GM19468 (cell line): Measurements from ENCODE around the gene CHAF1A.
A peak's percentile ranks its signal among the peaks of the same experiment; 100 is the strongest.

Experiments used
- ATAC-seq: cut with Tn5 transposase; IDR thresholded peaks from one replicate; pipeline ENCODE4 v1.9.1; 2021; ENCODE audit warnings: mild to moderate bottlenecking, moderate library complexity, moderate number of reproducible peaks; ENCODE audit not compliant: unreplicated experiment; ENCODE audit errors: extremely low read depth

Gene CHAF1A, protein sequence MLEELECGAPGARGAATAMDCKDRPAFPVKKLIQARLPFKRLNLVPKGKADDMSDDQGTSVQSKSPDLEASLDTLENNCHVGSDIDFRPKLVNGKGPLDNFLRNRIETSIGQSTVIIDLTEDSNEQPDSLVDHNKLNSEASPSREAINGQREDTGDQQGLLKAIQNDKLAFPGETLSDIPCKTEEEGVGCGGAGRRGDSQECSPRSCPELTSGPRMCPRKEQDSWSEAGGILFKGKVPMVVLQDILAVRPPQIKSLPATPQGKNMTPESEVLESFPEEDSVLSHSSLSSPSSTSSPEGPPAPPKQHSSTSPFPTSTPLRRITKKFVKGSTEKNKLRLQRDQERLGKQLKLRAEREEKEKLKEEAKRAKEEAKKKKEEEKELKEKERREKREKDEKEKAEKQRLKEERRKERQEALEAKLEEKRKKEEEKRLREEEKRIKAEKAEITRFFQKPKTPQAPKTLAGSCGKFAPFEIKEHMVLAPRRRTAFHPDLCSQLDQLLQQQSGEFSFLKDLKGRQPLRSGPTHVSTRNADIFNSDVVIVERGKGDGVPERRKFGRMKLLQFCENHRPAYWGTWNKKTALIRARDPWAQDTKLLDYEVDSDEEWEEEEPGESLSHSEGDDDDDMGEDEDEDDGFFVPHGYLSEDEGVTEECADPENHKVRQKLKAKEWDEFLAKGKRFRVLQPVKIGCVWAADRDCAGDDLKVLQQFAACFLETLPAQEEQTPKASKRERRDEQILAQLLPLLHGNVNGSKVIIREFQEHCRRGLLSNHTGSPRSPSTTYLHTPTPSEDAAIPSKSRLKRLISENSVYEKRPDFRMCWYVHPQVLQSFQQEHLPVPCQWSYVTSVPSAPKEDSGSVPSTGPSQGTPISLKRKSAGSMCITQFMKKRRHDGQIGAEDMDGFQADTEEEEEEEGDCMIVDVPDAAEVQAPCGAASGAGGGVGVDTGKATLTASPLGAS

DNA sequence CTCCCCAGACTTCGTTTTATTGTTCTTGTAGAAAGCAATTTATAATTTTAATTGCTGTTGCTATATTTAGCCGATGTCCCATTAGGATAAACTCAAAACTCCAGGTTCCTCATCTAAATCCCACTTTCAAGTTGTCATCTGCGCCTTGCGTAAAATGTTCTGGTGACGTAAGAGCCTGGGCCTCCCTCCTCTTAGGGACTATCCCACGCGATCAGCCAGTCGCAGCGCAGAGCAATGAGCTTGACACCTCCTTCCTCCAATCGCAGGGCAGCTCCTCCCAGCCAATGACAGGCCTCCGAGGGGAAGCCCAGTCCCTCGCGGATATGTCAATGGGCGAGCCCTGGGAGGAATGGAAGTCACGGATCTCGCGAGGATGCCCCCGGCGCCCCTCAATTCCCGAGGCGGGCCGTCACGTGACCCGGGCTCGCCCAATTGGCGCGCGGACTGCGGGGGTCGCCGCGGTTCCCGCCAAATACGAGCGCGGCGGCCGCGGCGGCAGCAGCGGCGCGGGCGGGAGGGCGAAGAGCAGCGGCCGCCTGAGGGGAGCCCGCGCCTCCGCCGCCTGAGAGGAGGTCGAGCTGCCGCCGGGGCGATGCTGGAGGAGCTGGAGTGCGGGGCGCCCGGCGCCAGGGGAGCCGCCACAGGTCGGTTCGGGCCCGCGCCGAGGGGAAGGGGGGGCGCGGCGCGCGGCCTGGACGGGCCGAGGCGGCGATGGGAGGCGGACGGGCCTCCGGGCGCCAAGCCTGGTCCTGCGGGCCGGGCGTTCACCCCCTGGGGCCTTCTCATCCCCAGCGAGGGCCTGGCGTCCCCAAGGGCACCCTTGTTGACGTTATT lies at the start of gene CHAF1A:
CHAF1A (plus strand) TSS at position 470 of the 834 bp plus-strand sequence; CDS start at position 593, 123 bp downstream.
- peak; percentile 81 for ATAC-seq

DNA sequence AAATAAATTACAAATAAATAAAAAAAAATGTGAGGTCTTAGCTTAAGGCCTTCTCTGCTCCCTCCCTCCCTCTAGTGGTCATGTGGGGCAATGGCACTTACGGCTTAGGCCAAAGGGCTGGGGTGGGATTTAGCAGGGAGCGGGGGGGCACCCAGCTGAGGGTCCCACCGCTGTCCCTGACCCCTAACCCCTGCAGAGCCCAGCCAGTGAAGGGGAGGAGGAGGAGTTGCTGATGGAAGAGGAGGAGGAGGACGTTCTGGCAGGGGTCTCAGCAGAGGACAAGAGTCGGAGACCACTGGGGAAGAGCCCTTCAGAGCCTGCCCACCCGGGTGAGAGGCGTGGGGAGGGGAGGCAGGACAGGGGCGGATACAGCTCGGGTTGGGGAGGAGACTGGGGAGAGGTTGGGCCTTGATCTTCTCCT lies 49.7 kb upstream of the CHAF1A start:
- no peak for ATAC-seq

DNA sequence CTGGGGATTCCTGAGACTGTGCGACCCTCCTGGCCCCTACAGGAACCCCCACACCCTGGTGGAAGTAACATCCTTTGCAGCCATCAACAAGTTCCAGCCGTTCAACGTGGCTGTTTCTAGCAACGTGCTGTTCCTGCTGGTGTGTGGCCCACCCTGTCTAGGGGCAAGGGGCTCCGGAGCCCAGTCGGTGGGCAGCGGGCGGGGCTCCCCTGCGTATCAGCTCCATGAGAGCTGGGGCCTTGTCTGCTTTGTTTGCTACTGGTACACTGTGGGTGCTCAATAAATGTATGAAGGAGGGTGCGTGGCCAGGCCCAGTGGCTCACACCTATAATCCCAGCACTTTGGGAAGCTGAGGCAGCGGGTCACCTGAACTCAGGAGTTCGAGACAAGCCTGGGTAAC lies 48.2 kb upstream of the CHAF1A start:
- ATAC-seq = no peak

DNA sequence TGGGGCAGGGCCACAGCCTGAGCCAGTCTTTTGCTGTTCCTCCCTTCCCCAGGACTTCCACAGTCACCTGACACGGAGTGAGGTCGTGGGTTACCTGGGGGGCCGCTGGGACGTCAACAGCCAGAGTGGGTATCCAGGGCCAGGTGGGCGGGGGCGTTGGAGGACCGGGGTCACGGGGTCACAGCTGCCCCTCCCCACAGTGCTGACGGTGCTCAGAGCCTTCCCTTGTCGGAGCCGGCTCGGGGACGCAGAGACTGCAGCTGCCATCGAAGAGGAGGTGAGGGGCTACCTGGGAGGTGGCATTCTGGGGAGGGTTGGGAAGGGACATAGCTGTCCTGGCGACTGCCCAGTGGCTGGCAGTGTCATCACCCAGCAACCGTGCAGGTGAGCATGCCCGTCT lies 47.5 kb upstream of the CHAF1A start:
- ATAC-seq = no peak

DNA sequence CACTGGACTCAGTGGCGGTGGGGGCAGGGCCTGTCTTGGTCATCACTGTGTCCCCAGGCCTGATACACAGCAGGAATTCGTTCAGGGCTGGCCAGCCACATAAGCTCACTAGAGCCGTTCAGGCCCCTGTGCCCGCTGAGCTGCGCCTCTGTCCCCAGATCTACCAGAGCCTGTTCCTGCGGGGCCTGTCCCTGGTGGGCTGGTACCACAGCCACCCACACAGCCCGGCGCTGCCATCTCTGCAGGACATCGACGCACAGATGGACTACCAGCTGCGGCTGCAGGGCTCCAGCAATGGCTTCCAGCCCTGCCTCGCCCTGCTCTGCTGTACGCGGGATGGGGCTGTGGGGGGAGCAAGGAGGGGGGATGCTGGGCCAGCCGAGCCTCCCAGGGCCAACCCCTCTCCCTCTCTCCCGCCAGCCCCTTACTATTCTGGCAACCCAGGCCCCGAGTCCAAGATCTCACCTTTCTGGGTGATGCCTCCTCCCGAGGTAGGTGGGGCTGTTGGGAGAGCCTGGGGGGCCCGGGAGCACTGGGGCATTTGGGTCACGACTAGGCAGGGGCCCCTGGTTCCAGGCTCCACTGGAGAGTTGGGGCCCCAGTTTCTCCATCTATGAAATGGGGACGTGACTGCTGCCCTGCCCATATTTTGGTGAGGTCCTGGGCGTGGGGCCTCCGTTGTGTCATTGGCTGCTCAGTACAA lies 45.2 kb upstream of the CHAF1A start:
- no peak for ATAC-seq

DNA sequence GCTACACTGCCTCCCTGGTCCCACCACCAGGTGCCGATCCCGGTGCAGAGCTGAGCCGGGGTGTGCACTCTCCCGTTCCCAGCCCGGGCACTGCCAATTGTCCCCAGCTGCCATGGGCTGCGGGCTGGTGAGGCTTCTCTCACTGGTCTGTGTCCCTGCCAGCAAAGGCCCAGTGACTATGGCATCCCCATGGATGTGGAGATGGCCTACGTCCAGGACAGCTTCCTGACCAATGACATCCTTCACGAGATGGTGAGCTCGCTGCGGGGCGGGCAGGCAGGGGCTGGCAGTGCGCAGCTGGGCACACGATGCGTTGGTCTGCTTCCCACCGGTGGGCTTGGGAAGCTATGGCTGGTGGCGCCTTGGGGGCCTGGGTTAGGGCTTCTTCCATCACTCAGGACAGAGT lies 44.5 kb upstream of the CHAF1A start:
- ATAC-seq = no peak

DNA sequence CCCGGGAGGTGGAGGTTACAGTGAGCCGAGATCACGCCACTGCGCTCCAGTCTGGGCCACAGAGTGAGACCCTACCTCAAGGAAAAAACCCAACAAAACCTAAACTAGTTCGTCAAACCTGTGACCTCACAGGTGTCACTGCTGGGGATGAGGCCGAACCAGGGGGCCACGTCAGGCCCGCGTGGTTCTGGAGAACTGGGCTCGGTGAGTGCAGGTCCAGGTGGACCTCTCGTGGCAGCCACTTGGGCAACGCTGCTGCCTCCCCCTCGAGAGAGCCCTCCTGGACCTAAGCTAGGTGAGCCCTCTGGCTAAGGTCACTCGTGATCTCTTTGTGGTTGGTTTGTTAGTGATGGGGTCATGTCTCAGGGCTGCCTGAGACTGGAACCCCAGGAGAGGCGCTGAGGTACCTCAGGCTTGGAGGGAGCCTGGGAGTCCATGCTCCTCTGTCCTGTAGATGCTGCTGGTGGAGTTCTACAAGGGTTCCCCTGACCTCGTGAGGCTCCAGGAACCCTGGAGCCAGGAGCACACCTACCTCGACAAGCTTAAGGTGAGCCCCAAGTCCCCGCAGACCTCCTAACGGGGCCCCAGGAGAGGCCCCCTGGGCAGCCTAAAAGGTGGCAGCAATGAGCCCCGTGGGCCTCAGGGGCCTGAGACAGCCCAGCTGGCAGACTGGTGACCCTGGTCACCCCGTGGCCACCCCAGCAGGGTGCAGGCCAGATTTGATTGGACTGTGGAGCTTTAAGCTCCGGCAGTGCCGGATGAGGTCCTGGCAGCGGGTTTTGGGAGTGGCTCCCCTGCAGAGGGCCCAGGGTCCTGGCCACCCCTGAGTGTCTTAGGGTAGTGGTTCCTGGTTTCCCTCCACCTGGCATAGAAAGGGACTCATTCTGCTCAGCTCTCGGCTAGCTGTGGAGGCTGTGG lies 43.5 kb upstream of the CHAF1A start:
- ATAC-seq = no peak

DNA sequence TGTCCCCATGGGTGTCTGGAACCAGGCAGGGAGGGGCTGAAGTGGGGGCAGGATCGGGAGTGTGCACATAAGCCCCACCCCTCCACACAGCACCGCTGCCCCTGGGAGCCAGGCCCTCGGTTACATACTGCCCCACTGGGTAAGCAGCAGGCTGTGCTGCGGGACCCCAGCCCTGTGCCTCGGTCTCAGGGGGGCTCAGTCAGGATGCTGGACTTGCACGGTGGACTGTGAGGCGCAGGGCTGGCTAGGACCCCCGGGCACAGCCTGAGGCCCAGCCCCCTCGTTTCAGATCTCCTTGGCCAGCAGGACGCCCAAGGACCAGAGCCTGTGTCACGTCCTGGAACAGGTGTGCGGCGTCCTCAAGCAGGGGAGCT lies 42.8 kb upstream of the CHAF1A start:
- ATAC-seq = no peak

DNA sequence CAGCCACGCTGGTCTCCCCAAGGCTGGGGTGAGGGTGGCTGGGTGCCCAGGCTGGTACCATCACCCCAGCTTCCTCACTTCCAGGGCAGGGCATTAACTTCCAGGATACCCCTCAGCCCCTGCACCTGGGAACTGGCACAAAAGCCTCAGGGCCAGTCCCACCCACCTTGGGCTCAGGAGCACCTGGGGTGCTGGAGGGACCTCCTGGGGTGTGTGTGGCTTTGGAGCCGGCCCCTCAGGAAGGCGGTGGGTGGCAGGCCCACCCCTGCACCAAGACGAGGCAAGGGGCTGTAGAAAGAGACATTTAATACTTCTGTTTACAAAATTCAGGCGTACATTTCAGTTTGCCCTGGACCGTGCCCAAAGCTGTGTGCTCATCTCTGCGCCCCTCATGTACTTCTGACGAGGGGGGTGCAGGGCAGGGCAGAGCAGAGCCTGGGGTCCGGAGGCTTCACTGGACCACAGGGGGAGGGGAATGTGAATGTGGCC lies 42.3 kb upstream of the CHAF1A start:
- ATAC-seq = no peak

DNA sequence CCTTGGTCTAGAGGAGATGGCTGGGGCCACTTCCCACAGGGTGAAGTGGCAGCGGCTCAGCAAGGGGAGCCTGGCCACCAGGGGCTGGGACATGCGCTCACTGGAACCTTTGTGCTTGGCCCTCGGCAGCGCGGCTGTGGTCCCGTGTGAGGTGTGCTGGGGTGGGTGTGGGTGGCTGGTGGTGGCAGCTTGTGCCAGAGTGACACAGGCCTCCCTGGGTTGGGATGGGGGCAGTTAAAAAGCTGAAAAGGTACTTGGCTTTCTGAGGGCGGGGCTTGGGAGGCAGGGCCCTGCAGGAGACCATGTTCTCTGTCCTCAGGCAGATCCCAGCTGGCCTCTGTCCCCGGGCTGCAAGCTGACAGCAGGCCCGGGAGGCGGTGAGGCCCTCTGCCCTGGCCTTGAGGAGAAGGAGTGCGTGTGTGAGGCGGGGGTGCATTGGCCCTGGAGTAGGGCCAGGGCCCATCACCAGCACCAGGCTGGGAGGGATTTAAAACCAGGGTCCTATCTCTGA lies 41.7 kb upstream of the CHAF1A start:
- no peak for ATAC-seq

DNA sequence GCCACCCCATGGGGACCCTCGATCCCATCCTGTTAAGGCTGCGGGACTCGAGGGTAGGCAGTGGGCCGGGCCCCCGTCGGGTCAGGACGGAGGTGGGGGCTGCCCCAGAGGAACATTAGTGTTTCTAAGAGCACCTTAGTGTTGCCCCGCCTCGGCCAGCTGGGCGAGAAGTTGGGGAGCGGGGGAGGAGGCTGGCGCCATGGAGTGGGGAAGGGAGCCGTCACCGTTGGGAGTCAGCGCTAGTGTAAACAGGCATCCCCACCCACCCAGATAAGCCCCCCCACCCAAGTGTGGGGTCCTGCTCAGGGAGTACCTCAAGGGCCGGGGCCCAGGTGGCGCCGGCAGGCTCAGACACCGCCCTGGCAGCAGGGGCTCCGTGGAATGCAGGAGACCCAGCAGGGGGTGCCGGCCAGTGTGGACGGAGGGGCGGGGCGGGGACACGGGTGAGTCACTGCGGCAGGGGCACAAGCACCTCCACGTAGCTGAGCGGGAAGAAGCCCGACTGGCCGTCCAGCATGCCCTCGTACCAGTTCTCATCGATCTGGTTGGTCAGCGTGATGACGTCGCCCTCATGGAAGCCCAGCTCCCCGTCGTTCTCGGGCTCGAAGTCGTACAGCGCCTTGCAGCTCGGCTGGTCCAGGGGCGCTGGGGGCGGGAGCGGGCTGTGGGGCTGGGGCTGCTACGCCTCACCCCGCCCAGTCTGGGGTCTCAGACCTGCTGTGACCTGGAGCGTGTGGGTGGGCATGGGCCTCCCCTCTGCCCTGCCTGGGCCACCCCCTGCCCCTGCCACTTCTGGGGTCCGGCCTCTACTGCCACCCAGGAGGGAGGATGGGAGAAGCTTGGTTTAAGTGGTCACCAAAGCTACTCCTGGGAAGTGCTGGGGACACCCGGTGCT lies 41.0 kb upstream of the CHAF1A start:
- no peak for ATAC-seq

DNA sequence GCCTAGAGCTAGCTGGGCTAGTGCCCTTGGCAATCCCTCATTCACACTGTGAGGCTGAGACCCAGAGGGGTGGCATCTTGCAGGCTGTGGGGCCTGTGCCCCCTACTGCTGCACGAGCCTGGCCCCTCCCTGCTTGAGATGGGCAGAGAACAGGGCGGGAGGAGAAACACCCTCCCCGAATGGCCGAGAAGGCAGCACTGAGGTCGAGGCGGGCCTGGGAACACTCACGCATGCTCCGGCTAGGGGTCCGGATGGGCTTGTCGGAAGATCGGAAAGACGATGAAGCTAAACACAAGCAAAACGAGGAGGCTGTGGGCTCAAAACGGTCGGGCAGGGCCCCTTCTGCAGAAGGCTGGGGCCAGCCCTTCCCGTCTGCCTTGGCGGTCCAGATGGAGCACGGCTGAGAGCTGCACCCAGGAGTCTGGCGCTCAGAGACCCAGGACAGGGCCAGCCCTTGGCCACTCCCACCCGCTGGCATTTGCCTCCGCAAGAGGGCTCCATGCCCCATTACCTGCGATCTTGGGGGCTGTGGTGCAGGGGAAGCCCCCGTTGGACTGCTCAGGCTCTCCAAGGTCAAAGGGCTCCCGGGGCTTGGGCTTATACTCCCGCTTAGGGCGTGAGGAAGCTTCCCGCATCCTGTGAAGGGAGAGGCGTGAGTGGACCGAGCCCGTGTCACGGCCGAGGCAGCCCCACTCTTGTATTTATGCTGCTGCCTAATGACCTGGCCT lies 40.2 kb upstream of the CHAF1A start:
- no peak for ATAC-seq

DNA sequence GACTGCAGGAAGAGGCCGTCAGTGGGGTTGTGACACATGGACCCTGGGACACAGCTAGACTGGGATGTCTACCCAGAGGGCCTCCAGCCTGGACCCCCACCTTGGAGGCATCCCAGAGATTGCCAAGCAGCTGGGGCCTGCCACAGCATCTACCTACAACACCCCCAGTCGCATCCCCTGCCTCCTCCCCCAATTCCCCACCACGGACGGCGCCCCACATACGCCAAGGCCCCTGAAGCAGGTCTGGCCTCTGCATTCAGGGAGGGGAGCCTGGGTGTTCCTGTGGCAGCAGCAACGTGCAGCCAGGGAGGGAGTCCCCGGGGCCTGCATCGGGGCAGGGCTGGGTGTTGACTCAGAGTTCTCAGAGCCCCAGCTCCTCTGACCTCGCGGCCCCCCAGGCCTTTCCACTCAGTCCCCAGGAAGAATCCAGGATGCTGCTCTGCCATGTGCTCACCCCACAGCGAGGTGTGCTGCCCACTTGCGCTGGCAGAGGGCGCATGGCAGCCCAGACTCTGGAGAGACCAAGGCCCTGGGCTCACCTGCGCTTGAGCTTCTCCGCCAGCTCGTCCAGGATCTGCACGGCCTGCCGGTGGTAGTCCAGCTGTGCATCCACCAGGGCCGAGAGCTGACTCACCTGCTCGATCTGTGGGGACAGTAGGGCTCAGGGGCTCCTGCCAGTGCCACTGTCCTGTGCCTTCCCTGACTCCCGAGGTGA lies 39.5 kb upstream of the CHAF1A start:
- no peak for ATAC-seq

DNA sequence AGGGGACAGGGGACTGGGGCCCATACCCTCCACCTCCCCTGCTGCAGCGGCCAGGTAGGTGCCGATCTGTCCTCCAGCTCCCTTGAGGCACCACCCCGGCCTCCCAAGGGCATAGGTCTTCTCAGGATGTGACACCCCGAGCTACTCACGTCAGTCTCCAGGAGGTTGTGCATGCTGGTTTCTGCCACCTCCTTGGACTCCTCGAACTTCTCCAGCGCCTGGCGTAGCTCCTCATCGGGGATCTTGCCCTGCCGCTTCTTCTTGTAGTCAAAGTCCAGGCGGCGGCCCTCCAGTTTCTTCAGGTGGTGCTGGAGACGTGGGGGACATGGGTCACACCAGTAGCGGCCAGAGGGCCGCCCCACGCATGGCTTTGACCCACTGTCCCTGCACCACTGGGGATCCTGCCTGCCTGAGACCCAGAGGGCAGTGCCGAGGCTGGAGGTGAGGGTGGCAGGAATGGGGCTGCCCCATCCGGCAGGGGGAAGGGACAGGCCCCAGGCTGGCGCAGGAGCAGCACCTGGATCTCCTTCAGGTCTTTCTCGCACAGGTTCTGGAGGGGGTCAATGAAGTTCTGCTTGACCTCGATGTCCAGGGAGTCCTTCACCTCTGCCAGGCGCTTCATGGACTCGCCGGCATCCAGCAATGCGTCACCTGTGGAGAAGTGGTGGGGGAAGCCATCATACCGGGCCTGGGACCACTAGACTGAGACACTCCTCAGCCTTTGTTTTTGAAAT lies 38.7 kb upstream of the CHAF1A start:
- no peak for ATAC-seq

DNA sequence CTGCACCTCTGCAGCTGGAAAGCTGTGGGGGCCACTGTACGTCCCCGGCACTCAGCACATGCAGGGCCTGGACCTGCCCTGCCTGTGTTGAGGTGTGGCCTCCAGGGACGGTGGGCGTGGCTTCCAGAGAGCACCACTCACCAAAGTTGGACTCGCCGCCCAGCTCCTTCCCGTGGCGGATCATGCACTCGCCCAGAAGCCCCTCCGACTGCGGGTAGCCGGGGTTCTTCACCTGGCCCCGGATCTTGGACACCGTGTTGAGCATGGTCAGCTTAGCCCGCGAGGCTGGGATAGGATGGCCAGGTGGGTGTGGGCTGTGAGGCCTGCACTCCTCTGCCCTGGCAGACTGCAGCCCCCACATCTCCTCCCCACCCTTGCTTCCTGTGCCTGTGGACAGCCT lies 37.1 kb upstream of the CHAF1A start:
- ATAC-seq = no peak
